GOT3 (cell line): Measurements from ENCODE around the gene TCEA2.

ENCODE experiments used
- DNase-seq: peaks from one replicate; lab custom pipeline; 2025; ENCODE audit warnings: mixed read lengths; lab: John Stamatoyannopoulos, UW

TCEA2 gene

DNA sequence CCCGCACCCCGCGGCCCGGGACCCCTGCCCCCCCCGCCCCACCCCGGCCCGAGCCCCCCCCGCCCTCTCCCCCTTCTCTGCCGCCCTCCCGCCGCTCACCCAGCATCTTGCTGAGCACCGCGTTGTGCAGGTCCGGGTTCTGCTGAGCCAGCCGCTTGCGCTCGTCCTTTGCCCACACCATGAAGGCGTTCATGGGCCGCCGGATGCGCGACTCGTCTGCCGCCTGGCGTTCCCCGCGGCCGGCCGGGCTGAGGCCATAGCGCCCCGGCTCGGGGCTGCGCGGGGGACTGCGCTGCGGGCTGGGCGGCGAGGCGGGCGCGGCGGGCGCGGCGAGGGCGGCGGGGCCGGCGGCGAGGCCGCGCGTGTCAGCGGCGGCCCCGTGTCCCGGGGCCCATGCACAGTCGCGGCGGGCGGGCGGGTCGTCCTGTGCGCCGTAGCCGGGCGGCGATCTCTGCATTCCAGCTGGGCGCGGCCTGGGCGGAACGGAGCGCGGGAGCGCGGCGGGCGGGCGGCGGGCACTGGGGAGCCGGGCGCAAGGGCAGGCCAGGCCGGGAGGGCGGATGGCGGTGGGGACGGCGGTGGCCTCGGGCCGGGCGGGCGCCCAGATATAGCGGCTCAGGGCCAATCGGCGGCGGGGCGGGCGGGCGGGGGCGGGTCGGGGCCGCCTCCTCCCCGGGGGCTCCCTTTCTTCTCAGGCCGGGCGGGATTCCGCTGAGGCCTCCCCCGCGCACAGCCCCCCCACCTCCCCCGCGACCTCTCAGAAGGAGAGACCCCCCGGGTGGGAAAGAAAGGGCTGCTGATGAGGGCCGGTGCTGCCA is 13.7 kb upstream of the TCEA2 start, which contains the start of gene SOX18:
Gene SOX18 (minus strand): TSS at position 580 of the 818 bp plus-strand sequence. CDS start 123 bp downstream, at position 457.
- DNase-seq = no peak

DNA sequence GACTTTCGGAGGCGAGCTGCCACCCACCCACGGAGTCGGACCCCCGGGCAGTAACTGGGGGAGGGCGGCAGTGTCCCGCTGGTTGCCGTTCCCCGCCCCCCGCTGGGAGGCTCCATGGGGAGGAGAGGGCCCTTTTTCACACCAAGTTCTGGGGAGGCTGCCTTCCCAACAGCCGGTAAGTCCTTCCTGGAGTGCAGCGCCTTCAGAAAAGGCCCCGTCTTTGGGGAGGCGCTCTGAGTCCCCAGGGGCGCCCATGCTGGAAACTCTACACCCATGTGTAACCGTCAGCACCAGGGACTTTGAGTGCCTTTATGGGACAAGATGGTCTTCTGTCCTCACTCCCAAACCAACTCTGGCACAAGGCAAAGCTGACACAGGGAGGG is 13.1 kb upstream of the TCEA2 start:
- no peak for DNase-seq

DNA sequence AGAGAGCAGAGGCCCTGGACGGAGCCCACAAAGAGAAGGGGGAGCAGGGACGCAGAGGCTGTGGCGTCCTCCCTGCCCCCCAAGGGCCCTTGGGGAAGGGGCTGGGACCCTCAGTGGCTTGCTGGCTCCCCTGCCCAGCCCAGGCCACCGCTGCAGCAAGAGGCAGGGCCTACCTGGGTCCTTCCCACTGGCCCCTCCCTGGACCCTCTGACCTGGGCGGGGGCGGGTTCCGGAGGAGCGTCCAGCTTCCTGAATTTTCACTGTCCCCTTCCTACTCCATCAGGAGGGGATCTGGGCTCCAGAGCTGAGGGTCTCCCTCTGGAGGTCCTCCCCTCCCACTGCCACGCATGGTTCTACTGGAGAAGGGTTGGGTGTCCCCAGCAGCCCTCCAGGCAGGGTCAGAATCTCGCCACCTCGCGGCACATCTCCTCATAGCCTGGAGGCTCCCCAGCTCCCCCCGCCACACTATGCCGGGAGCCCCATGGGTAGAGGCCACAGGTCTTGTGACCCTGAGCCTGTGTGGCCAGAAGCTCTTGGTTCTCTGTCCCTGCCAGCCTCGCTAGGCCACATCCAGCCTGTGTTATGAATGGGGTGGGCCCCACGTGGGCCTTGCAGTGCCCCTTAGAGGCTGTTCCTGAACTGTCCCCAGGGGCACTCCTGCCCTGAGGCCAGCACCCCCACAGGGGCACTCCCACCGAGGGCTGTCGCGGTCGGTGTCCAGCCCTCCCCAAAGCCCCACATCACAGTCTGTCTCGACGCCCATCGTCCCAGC is 12.6 kb upstream of the TCEA2 start:
- DNase-seq = no peak

DNA sequence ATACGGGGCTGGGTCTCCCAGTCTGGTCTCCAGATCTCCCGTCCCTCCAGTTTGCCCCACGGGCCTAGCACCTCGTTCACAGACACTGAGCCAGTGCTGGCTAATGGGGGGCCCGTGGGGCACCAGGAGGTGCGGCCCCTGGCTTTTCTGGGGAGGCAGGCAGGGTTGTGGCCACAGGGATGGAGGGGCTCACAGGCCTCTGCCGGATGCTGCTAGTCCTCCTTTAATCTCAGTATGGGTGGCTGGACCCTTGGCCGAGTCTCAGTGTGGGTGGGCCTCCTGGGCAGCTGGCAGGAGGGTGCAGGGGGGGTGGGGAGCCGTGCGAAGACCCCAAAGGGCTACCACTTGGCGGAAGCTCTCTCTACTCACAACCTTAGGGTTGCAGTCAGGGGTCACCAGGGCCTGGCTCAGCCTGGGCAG is 12.0 kb upstream of the TCEA2 start:
- DNase-seq = no peak

DNA sequence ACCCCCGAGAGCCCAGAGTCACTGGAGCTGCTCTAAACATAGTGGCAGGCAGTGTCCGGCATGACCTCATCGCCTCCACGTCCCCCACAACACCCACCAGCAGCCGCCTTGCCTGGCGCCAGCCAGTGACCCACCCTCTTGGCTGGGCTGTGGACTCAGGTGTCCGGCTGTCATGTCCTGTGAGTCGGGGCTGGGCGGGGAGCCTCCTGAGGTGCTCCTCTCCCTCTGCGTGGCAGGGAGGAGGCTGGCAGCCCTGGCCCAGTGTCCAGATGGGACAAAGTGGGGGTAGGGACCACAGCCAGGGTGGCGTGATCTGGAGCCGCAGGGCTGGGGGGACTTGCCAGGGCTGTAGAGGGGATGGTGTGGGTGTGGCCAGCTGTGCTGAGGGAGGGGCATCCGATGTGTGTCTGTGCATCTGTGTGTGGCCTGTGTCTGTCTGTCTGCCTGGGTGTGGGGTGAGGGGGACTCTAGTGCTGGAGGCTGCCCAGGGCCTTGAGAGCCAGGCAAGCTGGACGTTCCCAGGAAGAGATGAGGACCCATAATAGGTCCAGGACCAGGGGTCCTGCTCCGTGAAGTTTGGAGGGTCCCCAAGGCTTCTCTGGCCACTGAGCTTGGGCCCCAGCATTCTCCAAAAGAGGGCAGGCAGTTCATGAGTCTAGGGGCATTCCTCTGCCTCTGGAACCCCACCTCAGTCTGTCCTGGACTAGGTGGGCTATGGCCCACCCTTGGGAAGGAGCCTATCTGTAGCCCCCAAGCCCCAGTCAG is 11.3 kb upstream of the TCEA2 start:
- no peak for DNase-seq

DNA sequence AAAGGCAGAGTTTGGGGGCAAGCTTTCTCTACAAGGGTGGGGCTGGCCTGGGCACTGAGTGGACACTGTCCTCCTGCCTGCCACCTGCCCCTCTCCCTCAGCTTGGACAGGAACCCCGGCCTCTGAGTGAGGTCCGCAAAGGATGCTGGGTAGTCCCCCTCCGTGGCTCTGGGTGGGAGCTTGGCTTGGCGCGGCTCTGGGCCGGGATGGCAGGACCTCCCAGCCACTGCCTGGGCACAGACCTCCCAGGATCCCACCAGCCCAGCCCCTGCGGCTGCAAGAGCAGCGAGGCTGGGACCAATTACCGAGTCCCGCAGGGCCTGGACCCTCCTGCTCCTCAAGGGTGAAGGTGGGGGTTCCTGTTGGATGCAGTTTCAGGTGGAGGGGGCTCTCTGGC is 10.7 kb upstream of the TCEA2 start:
- no peak for DNase-seq

DNA sequence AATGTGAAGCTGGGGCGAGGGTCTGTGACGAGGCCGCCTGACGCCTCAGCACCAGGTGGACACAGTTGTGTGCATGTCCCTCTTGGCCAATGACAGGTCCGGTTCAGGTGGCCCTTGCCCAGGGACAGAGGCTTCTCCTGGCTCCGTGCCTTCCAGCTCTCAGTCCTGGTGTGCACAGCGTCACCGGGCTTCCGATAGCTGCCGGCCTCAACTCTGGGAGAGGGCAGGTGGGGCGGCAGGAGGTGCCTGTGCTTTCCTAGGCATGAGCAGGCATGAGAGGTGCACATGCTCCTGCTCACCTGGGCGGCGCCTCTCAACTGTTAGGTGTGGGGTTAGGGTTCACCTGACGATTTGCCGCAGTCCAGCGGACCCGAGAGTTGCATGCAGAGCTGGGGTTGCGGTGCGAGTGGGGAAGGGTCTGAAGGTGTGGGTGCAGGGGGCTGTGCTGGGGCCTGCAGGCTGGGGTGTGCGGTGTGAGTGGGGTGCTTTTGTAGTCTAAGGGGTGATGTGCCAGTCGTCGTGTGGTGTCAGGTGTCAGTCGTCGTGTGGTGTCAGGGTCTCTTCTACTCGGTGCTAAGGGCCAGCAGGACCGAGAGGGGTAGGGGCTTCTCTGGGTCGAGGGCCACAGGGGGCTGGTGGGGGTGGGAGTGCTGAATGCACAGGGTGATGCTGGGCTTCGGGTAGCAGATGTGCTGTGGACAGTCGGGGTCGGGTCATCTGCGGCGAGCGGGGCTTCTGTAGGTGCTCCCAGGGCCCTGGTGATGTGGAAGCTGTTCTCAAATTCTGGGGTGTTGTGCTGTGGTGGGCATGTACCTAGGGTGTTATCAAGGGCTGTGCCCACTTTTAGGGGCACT is 9.8 kb upstream of the TCEA2 start:
- no peak for DNase-seq

DNA sequence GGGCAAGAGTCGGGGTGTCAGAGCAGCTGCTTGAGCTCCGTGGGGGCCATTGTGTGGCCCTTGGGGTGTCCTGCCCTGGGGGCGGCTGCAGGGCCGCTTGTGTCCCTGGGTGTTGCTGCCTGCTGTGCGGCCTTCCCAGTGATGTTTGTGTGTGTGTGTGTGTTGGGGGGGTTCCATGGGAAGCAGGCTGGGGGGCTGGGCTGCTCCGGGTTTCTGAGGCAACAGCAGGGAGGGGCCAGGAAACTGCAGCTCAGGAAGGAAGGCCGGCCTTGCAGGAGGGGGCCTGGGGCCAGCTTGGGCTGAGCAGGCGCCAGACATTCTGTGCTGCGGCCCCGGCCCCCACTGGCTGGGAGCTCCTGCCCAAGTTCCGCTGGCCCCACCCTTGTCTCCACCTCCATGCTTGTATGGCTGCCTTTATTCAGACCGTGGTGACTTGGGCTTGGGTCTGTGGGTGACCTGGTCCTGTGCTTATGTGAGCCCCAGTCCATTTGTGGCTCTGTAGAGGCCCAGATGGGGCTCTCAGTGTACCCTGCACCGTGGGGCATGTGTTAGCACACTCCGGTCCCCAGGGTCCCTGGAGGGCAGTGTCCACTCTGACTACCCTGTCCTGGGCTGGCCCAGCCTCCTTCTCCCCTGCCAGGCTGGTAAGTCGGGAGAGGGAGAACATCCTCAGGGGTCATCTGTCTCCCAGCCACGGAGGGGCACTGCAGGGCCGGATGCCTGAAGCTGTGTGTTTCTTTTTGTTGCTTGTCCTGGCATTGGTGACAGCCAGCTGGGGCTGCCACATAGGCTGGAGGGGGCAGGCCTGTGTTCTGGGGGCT is 8.9 kb upstream of the TCEA2 start:
- no peak for DNase-seq

DNA sequence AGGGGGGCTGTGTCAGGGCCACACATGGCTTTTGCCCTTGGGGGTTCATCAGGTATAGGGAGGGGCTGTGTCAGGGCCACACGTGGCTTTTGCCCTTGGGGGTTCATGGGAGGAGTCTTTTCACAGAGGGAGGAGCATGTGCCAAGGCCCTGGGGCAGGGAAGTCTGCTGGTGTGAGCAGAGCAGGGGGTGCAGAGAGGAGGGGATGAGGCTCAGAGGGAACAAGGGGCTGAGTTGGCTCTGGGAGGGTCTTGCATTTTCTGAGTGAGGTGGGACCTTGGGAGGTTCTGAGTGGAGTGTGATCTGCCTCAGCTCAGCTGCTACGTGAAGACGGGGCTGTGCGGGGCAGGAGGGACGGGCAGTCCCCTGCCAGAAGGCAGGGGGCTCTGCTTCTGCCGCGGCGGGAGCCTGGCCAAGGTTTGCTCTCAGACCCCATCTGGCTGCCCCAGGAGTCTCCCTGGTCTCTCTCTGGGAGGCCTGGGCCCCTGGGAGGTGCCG is 7.6 kb upstream of the TCEA2 start:
- no peak for DNase-seq

DNA sequence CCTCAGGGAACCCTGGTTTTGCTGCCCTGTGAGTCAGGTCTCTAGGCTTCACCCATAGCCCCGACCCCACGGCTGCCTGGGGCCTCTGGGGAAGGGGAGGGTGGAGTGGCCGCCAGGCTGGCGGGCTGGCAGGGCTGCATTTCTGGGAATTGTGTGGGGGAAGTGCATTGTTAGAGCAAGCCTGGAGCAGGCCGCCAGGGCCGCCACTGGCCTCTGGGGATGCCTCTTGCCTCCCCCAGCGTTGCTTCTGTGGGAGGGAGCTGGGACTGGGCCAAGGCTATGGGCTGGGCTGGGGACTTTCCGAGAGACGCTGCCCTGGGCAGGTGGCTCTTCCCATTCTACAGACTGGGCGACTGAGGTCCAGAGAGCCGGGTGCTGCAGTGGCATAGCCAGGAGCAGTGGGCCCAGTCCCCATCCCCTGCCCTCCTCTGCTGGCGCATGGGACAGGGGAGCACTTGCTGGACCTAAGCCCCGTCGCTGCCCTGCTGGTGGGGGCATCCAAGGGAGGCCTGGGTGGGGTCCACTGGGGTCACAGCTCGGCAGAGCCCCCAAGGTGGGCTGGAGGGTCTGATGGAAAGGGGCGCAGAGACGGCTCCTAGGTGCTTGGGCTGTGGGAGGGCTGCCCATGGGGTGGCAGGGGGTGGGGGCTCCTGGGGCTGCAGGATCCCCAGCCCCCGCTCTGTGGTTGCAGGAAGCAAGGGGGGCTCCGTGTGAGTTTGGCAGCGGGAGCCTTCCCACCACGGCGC is 6.9 kb upstream of the TCEA2 start:
- DNase-seq = no peak

DNA sequence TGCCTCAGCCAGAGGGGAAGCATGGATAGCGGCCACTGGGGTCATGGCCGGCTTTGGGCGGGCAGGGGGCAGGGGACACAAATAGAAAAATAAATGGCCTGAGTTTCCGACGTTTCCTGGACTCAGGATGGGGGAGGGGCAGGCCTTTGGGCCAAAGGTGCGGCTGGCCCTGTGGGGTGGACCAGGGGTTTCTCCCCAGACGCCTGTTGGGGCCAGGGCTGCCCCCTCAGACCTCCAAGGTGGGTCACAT is 6.4 kb upstream of the TCEA2 start:
- no peak for DNase-seq

DNA sequence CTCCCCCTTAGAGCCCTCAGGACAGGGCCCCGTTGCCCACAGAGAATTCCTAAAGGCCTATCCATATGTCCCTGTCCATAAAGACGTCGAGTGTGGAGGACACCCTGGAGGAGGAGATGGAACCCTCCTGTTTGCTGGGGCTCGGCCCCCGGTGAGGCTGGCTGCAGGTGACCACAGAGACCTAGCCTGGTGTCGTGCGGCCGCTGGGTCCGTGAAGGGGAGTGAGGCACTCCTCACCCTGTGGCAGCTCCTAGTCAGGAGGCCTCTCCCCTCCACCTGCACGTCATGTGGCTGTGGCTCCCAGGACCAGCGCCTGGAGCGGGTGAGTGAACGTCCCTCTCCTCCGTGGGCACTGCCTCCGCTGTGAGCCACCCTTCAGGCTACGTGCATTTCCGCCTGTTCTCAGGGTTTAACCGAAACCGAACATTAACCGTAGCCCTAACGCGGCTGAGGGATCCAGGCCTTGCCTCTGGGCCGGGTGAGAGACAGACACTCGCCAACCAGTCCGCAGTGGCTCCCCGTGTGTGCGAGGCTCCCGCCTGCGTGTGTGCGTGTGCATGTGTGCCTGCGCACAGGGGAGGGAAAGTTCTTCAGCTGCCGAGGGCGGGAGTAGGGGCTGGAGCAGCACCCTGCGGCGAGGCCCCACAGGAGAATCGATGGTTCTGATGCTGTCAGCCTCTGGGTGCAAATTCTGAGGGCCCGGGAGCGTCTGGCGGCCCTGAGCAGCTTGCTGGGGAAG is 5.9 kb upstream of the TCEA2 start:
- no peak for DNase-seq

DNA sequence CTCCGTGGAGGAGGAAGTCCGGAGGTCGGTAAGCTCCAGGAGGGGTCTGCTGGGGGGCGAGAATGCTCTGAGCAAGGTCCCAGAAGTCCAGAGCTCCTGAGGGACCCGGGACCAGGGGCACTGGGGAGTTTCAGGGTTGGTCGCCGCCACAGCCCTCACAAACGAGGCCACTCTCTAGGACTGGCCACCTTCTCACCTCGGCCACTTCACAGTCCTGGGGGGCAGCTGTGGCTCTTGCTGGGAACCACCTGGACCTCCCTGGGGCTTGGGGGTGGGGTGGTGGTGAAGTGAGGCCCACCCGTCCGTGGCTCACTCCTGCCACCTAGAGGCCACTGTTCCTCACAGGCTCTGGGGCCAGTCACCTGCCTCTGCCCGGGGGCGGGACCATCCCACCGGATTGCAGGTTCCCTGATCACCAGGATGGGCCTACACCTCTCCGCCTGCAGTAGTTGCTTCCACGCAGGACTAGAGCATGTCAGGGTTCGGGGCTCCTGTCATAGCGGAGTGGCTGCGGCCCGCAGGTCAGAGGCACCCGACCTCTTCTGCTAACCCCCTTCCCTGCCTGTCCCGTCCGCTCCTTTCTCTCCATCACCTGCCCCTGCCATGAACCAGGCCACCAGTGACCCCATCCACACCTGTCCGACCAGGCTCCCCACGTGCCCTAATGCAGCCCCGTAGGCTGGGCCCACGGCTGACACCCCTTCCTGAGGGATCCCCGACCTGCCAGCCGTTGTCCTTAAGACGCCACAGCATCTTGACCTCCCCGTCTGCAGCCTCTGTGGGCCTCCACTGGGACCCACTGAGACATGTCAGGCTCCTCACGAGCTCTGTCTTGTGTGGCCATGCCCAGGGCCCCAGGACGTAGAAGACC is 5.1 kb upstream of the TCEA2 start:
- DNase-seq = no peak

DNA sequence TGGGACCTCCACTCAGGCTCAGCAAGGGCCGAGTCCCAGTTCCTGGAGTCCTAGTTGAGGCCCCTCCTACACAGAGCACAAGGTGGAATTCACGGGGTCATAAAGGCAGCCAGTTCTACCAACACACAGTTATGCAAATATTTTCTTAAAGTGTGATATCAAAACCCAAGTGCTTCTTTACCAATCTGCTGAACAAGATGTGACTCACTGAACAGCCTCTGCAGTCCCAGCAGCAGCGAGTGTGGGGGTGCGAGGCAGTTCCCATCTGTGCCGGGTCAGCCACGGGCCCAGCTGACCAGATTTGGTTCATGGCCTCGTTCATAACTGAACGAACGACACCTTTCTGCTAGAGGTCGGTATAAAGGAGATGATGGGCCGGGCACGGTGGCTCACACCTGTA is 4.5 kb upstream of the TCEA2 start:
- DNase-seq = no peak

DNA sequence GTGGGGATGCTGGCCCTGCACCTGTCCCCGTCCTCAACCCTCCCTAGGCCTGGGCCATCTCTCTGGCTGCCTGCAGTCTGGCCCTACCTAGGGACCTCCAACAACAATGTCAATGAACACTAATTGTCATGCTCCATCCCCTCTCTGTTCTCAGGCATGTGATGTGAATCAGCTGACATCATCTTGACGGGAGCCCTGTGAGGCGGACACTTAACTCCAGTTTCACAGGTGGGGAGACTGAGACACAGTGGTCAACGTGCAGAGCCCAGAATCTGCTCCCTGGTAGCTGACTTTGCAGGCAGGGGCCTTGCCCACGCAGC is 762 bp upstream of the TCEA2 start:
- DNase-seq = no peak

DNA sequence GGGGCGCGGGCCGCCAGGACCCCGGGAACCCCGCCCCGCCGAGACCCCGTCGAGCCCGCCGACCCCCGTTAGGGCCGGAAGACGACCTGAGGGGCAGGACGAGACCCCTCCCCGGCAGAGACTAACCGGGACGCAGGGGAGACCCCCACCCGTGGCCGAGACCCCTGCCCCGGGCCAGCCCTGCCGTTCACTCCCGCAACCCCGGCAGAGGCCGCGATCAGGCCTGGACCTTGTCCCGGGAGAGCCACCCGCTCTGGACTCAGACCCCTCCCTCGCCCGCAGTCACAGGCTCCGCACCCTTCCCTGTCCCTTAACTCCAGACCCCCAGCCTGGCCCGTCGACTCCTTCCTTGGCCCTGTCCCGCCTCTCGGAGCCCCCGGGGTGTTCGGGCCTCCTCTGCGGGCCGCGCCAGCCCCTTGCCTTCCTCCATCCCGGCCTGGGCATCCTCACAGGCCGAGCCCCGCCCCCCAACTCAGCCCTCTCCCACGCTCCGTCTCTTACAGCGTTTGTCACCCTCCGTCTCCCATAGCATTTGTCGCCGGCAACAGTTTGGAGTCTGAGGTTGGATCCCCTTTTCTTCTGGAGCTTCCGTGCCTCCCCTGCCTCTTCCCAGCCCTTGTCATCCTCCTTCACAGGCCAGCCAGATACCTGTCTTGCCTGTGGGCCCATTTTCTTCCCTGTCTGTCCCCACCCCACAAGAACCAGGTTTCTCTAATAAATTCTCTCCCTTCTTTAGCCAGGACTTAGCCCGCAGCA is 569 bp downstream of the TCEA2 start:
- no peak for DNase-seq

DNA sequence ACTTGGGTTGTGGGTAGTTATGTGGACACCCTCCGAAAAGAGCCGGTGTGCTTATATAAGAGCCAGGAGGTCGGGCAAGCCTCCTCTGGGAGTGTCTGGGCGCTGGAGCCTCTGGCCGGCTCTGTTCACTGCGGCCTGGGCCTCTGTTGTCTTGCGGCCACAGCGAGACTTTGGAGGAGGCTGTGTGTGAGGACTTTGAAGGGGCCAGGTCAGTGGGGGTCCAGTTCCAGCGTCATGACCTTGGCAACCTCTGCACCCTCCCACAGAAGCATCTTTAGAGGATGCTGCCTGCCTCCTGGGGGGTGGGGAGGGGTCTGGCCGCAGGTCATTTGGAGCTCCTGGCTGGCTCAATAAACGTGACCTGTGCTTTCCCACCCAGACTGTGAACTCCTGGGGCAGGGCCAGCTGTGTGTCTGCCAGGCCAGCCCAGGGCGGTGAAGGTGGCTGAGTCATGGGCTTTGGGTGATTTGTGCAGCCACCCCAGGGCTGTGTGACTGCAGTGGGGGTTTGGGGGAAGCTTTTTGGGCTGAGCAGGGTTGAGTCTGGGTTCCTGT is 1.2 kb downstream of the TCEA2 start:
- no peak for DNase-seq
